ENCODE data around the gene SPN.

- TF ChIP-seq CTCF (conservative IDR thresholded peaks at IDR 0.05) (no peak), EZH2 (IDR thresholded peaks at IDR 0.05; ENCODE audit: low read depth) (no peak)
Measured at GRCh38 chr16:29684679-29685078, 21.6 kb downstream of the SPN start.
